ENCODE measurements around the gene IL26.

DNA sequence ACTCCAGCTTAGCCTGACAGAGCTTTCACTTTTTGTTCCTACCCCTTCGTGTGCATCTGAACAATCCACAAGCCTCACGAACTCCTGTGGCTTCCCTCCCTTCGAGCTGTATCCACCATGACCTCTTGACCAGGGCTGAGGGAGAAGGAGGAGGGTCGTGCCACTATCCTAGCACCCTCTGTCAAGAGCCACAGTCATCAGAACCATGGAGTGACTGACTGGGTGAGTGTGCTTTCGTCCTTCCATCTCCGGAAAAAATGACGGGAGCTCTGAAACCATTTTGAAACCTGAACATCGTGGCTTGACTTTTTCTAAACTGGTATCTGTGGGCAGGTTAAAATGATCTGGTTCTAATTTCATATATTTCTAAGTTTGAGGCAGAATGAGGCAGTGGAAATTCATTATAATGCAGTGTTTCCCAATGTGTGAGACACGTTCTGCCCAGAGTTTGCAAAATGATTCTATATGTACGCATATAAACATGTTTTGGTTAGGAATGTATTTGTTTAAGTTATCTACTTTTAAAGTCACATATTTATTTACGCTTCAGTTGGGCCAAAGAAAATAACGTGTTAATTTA is 27.0 kb downstream of the IL26 start:
- TF ChIP-seq TARDBP (IDR thresholded peaks at IDR 0.05) (no peak), SUZ12 (IDR thresholded peaks at IDR 0.05) (no peak)

Data from HEK293T (cell line).